IMR-90 (cell line): ENCODE results near the gene TMEM158. TPM values are rescaled to one million over a fixed set of nuclear protein-coding genes. Genes with fewer than 3 reads are reported as not detected.

ENCODE experiments used
- ATAC-seq: fragments of 200-7000 bp; cut with Tn5 transposase; 2 replicates; pipeline ENCODE4 v1.9.1; 2020; ENCODE audit warnings: low read depth, mild to moderate bottlenecking, moderate library complexity
- BruUV-seq: library from RNA; stranded (reverse); fragments of 400-500 nt; replicated peaks from 2 replicates; lab custom pipeline; 2021; lab: Mats Ljungman, UMichigan
- CTCF ChIA-PET: fragments of 300-600 bp; formaldehyde crosslinking; extraction: SDS; loops from one replicate; lab custom pipeline; 2021; ENCODE audit warnings: antibody characterized with exemption; lab: Yijun Ruan, JAX
- POLR2A ChIA-PET: fragments of 300-600 bp; sonication (Branson Sonifier 250); formaldehyde crosslinking; loops from one replicate; lab custom pipeline; 2022; ENCODE audit warnings: antibody characterized with exemption; ENCODE audit not compliant: unreplicated experiment; lab: Charles Lee
- DNase-seq: peaks from one replicate; pipeline ENCODE4 v3.0.0; 2013
- H2AFZ ChIP-seq: replicated peaks from 2 replicates; pipeline ENCODE3; 2013; ENCODE audit warnings: low read length, mild to moderate bottlenecking; ENCODE audit not compliant: poor library complexity
- H2AK5ac ChIP-seq: 2 replicates; pipeline ENCODE4 v1.6.1; 2013; ENCODE audit warnings: low read depth, low read length, inconsistent platforms
- H2AK9ac ChIP-seq: replicated peaks from 2 replicates; pipeline ENCODE3; 2013; ENCODE audit warnings: mild to moderate bottlenecking, low read depth, low read length, moderate library complexity; ENCODE audit not compliant: poor library complexity
- H2BK120ac ChIP-seq: 2 replicates; pipeline ENCODE4 v1.6.1; 2013; ENCODE audit warnings: low read depth, low read length, inconsistent platforms
- H2BK15ac ChIP-seq: 3 replicates; pipeline ENCODE4 v1.6.1; 2013; ENCODE audit warnings: low read depth, low read length, inconsistent platforms
- H2BK20ac ChIP-seq: 2 replicates; pipeline ENCODE4 v1.6.1; 2013; ENCODE audit warnings: low read depth, mild to moderate bottlenecking, inconsistent platforms, low read length, moderate library complexity
- H2BK5ac ChIP-seq: 2 replicates; pipeline ENCODE4 v1.6.1; 2013; ENCODE audit warnings: mild to moderate bottlenecking, low read depth, low read length, inconsistent platforms; ENCODE audit not compliant: poor library complexity, severe bottlenecking
- H3K14ac ChIP-seq: replicated peaks from 2 replicates; pipeline ENCODE4 v1.6.1; 2013; ENCODE audit warnings: low read depth, low read length, inconsistent platforms
- H3K18ac ChIP-seq: 2 replicates; pipeline ENCODE4 v1.6.1; 2013; ENCODE audit warnings: low read depth, low read length, control low read depth
- H3K23ac ChIP-seq: 2 replicates; pipeline ENCODE4 v1.6.1; 2013; ENCODE audit warnings: low read depth, low read length, inconsistent platforms
- H3K27ac ChIP-seq: 2 replicates; pipeline ENCODE4 v1.5.1; 2013; ENCODE audit warnings: mild to moderate bottlenecking, control low read depth, low read length; ENCODE audit not compliant: insufficient read depth
- H3K27me3 ChIP-seq: 2 replicates; pipeline ENCODE4 v1.6.1; 2013; ENCODE audit warnings: low read length; ENCODE audit not compliant: control insufficient read depth, insufficient read depth
- H3K36me3 ChIP-seq: 2 replicates; pipeline ENCODE4 v1.6.1; 2013; ENCODE audit warnings: low read length, mixed read lengths; ENCODE audit not compliant: control insufficient read depth, insufficient read depth
- H3K4ac ChIP-seq: 2 replicates; pipeline ENCODE4 v1.6.1; 2013; ENCODE audit warnings: low read depth, low read length, inconsistent platforms
- H3K4me1 ChIP-seq: 2 replicates; pipeline ENCODE4 v1.6.1; 2013; ENCODE audit warnings: low read length, mixed read lengths; ENCODE audit not compliant: control insufficient read depth, insufficient read depth
- H3K4me2 ChIP-seq: 2 replicates; pipeline ENCODE4 v1.6.1; 2013; ENCODE audit warnings: low read depth, mild to moderate bottlenecking, control low read depth, low read length, moderate library complexity
- H3K4me3 ChIP-seq: 2 replicates; pipeline ENCODE4 v1.5.1; 2013; ENCODE audit warnings: low read depth, mild to moderate bottlenecking, control low read depth, low read length, moderate library complexity; ENCODE audit not compliant: insufficient read depth
- H3K56ac ChIP-seq: 2 replicates; pipeline ENCODE4 v1.6.1; 2013; ENCODE audit warnings: low read length, inconsistent platforms; ENCODE audit not compliant: insufficient read depth; ENCODE audit errors: extremely low read depth
- H3K79me1 ChIP-seq, 2 experiments: 2 replicates each; pipeline ENCODE4 v1.6.1; 2013; ENCODE audit warnings: low read length in 2 of 2, inconsistent platforms in 1 of 2, low read depth in 1 of 2
- H3K9ac ChIP-seq: 2 replicates; pipeline ENCODE4 v1.6.1; 2013; ENCODE audit warnings: low read depth, low read length, control low read depth
- H3K9me1 ChIP-seq: 2 replicates; pipeline ENCODE4 v1.6.1; 2013; ENCODE audit warnings: low read length, inconsistent platforms; ENCODE audit not compliant: insufficient read depth
- H3K9me3 ChIP-seq: 2 replicates; pipeline ENCODE4 v1.6.1; 2013; ENCODE audit warnings: low read length; ENCODE audit not compliant: control insufficient read depth, insufficient read depth
- H4K20me1 ChIP-seq: 2 replicates; pipeline ENCODE4 v1.6.1; 2013; ENCODE audit warnings: low read length, inconsistent platforms; ENCODE audit not compliant: insufficient read depth
- H4K5ac ChIP-seq: 2 replicates; pipeline ENCODE4 v1.6.1; 2013; ENCODE audit warnings: mild to moderate bottlenecking, low read depth, low read length, control low read depth
- H4K8ac ChIP-seq, 2 experiments: 2 replicates each; pipeline ENCODE4 v1.6.1; 2013; ENCODE audit warnings: low read depth in 2 of 2, low read length in 2 of 2, control low read depth in 1 of 2, inconsistent platforms in 1 of 2
- H4K91ac ChIP-seq: 2 replicates; pipeline ENCODE4 v1.6.1; 2013; ENCODE audit warnings: low read depth, low read length, inconsistent platforms; ENCODE audit not compliant: insufficient read depth
- CEBPB ChIP-seq: IDR thresholded peaks from 2 replicates; pipeline ENCODE4 v1.6.1; 2012; ENCODE audit warnings: low read depth, low read length, improper control_type of control experiment
- MAFK ChIP-seq: IDR thresholded peaks from 2 replicates; pipeline ENCODE4 v1.6.1; 2012; ENCODE audit warnings: low read depth, low read length, improper control_type of control experiment
- MXI1 ChIP-seq: IDR thresholded peaks from 2 replicates; pipeline ENCODE4 v1.6.1; 2012; ENCODE audit warnings: low read depth, mild to moderate bottlenecking, low read length, moderate library complexity, borderline replicate concordance
- RCOR1 ChIP-seq: IDR thresholded peaks from 2 replicates; pipeline ENCODE4 v1.6.1; 2012; ENCODE audit warnings: mild to moderate bottlenecking, low read length, improper control_type of control experiment; ENCODE audit not compliant: insufficient replicate concordance
- RFX5 ChIP-seq: IDR thresholded peaks from 2 replicates; pipeline ENCODE4 v1.8.0; 2012; ENCODE audit warnings: low read depth, mild to moderate bottlenecking, low read length, moderate library complexity
- SMC3 ChIP-seq: fragments of 150-350 bp; IDR thresholded peaks from 2 replicates; pipeline ENCODE4 v1.6.1; 2016; ENCODE audit warnings: low read depth, mild to moderate bottlenecking, antibody characterized with exemption, low read length, moderate library complexity
- WGBS, 2 experiments: methylation state at CpG; one replicate each; pipeline versions ENCODE4 v1.1.5 to v1.1.7; 2013; ENCODE audit warnings: missing lambda C conversion rate in 2 of 2; ENCODE audit not compliant: insufficient read length in 1 of 2; ENCODE audit errors: extremely low coverage in 2 of 2; 5-methylcytosine and 5-hydroxymethylcytosine counted together
- dilution Hi-C: fragments of 300-500 bp; cut with HindIII; formaldehyde crosslinking; loops from one replicate; pipeline ENCODE4 v1.14.3; 2018; ENCODE audit warnings: low sequenced_read_pairs; ENCODE audit not compliant: unreplicated experiment
- in situ Hi-C: fragments of 300-500 bp; cut with MboI; formaldehyde crosslinking; loops from 3 replicates; pipeline ENCODE4 v1.14.3; 2019; ENCODE audit warnings: low sequenced_read_pairs, inconsistent platforms, mixed read lengths
- intact Hi-C: fragments of 100-400 bp; cut with micrococcal nuclease; formaldehyde crosslinking; loops from 2 replicates; pipeline ENCODE4 v1.10.0; 2022
- polyA plus RNA-seq, 3 experiments: library from polyadenylated mRNA; depleted of rRNA; stranded (reverse); fragments of >200 nt; gene quantifications; 2 replicates each; pipeline ENCODE4 v1.2.3, GENCODE V29; 2012; ENCODE audit warnings: low replicate concordance in 1 of 3
- total RNA-seq: library from RNA; depleted of rRNA; stranded (reverse); fragments of >200 nt; gene quantifications from 2 replicates; pipeline ENCODE4 v1.2.3, GENCODE V29; 2012
- TF ChIP-seq, protein P1 (sequence below): fragments of 150-350 bp; IDR thresholded peaks from 2 replicates; pipeline ENCODE4 v1.6.1; 2017; ENCODE audit warnings: mild to moderate bottlenecking, antibody characterized with exemption, low read length, low read depth
- TF ChIP-seq, protein P2 (sequence below): fragments of 150-350 bp; IDR thresholded peaks from 2 replicates; pipeline ENCODE4 v1.6.1; 2016; ENCODE audit warnings: low read depth, mild to moderate bottlenecking, low read length, moderate library complexity, borderline replicate concordance

TMEM158 gene
- total and polyA plus RNA-seq, 2 of the 4 experiments (the other 2 are of a cell fraction): 1.6 to 16.4 TPM

DNA sequence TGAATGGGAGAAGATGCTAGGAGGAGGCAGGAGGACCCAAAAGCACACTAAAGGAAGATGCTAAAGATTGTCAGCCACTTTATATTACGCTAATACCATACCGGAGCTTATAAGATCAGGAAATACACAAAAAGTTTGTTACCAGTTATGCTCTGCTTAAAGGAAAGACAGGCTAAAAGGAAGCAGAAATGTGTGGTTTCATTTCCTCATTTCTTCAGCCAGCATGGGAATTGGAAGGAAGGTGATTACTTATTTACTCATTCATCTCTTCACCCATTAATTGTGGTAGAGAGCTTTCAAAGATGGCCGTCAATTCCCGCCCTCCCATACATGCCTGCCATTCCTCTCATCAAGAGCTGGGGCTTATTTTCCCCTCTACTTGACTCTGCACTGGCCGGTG is 26.7 kb upstream of the TMEM158 start:
- Histone ChIP-seq H3K79me1 (no peaks in the 10 kb centered on the region), H2AFZ (peak overlapping the region; percentile 67), H3K27ac (peak overlapping the region; percentile 38; the same call in 1 of the 2 replicates), H3K18ac (peak overlapping the region; percentile 22), H3K14ac (peak overlapping the region; percentile 44; the same call in 1 of the 2 replicates), H3K9me3 (no peaks in the 10 kb centered on the region), H2AK5ac (peak overlapping the region; percentile 25; the same call in 1 of the 2 replicates), H3K9ac (no peak overlapping the region), H3K56ac (0 out of 2 replicates have a peak overlapping the region, but pooled peaks have one; percentile 11), H2BK20ac (peak overlapping the region; percentile 42), H3K9me1 (peaks cover 6% of the 10 kb centered on the region; the same call in 1 of the 2 replicates), H2BK5ac (peak overlapping the region; percentile 69), H2BK15ac (peak overlapping the region; percentile 59; the same call in 2 of the 3 replicates), H4K91ac (peak overlapping the region; percentile 71), H4K8ac (peak overlapping the region in 1 of 2 experiments; percentile 74; a peak in 1 of 4 replicates), H3K4ac (peak overlapping the region; percentile 82), H4K5ac (peak overlapping the region; percentile 7), H3K4me1 (peaks cover 10% of the 10 kb centered on the region), H2BK120ac (peak overlapping the region; percentile 48), H3K4me3 (no peak overlapping the region), H4K20me1 (no peaks in the 10 kb centered on the region), H3K4me2 (peak overlapping the region; percentile 3; the same call in 1 of the 2 replicates), H3K23ac (0 out of 2 replicates have a peak overlapping the region, but pooled peaks have one; percentile 8), H2AK9ac (peak overlapping the region; percentile 75), H3K36me3 (no peaks in the 10 kb centered on the region), H3K27me3 (no peaks in the 10 kb centered on the region)
- dilution Hi-C loops (no loop called here), intact Hi-C loops (loop anchor here (2.0 kb wide), 1 partner anchor 114 kb away; no protein-coding TSS in a partner anchor), in situ Hi-C loops (no loop called here)
- no CpG with 5 or more reads among the region's 5 CpGs for WGBS, 2 experiments
- POLR2A ChIA-PET: no interaction called here
- ATAC-seq: no peak
- no peak for TF ChIP-seq MAFK
- TF ChIP-seq, protein P1, sequence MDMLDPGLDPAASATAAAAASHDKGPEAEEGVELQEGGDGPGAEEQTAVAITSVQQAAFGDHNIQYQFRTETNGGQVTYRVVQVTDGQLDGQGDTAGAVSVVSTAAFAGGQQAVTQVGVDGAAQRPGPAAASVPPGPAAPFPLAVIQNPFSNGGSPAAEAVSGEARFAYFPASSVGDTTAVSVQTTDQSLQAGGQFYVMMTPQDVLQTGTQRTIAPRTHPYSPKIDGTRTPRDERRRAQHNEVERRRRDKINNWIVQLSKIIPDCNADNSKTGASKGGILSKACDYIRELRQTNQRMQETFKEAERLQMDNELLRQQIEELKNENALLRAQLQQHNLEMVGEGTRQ: no peak
- no peak for TF ChIP-seq MXI1
- TF ChIP-seq SMC3: no peak
- no peak for TF ChIP-seq RFX5
- TF ChIP-seq, protein P2, sequence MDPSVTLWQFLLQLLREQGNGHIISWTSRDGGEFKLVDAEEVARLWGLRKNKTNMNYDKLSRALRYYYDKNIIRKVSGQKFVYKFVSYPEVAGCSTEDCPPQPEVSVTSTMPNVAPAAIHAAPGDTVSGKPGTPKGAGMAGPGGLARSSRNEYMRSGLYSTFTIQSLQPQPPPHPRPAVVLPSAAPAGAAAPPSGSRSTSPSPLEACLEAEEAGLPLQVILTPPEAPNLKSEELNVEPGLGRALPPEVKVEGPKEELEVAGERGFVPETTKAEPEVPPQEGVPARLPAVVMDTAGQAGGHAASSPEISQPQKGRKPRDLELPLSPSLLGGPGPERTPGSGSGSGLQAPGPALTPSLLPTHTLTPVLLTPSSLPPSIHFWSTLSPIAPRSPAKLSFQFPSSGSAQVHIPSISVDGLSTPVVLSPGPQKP: no peak
- no peak for TF ChIP-seq CEBPB
- TF ChIP-seq RCOR1: no peak
- CTCF ChIA-PET: interaction anchor here (0.6 to 0.8 kb wide), 2 partner anchors 28 to 141 kb away, joined by 3 read pairs; no protein-coding TSS in a partner anchor
- no peak for DNase-seq
- BruUV-seq: no TSS peak
